CMK (cell line): Measurements from ENCODE around the gene TBC1D24.
"Not testable (repeated sequence)": the region's sequence is repeated elsewhere in the genome, so short reads cannot be mapped to it uniquely, and the experiment has no call there.

ENCODE experiments used
- DNase-seq: peaks from one replicate; pipeline ENCODE4 v3.0.0-alpha.2; 2010; ENCODE audit warnings: low read depth

Gene TBC1D24

GRCh38 chr16:2474877-2475412 is at the start of gene TBC1D24:
TSS of gene TBC1D24 (plus strand) at chr16:2475127. CDS start at chr16:2496149, 21,022 bp downstream.
- no peak for DNase-seq

- no peak for DNase-seq
These were observed 49.0 kb upstream of the TBC1D24 start for GRCh38 chr16:2425825-2426430.

GRCh38 chr16:2426941-2427361 is 48.0 kb upstream of the TBC1D24 start:
- DNase-seq, result no peak

GRCh38 chr16:2427526-2427925 is 47.4 kb upstream of the TBC1D24 start:
- no peak for DNase-seq

GRCh38 chr16:2428051-2428783 is 46.7 kb upstream of the TBC1D24 start:
- DNase-seq, result peak; percentile 24

- DNase-seq, result no peak
These were observed 46.2 kb upstream of the TBC1D24 start for GRCh38 chr16:2428784-2429033.

- DNase-seq, result peak; percentile 81
These were observed 45.7 kb upstream of the TBC1D24 start, which contains the start of gene CCNF for GRCh38 chr16:2429034-2429770. TSS of gene CCNF (plus strand) at chr16:2429447. CDS start at chr16:2429482, 35 bp downstream.

GRCh38 chr16:2429771-2430663 is 44.9 kb upstream of the TBC1D24 start:
- DNase-seq, result no peak

GRCh38 chr16:2432286-2432685 is 42.6 kb upstream of the TBC1D24 start:
- DNase-seq, result no peak

- DNase-seq, result no peak
These were observed 42.0 kb upstream of the TBC1D24 start for GRCh38 chr16:2432801-2433505.

- not testable (repeated sequence) for DNase-seq
These were observed 39.7 kb upstream of the TBC1D24 start for GRCh38 chr16:2435236-2435635.

- DNase-seq, result no peak
These were observed 38.8 kb upstream of the TBC1D24 start for GRCh38 chr16:2436110-2436509.

GRCh38 chr16:2437032-2437790 is 37.7 kb upstream of the TBC1D24 start:
- no peak for DNase-seq

- DNase-seq, result no peak
These were observed 36.8 kb upstream of the TBC1D24 start for GRCh38 chr16:2438121-2438520.

- DNase-seq, result no peak
These were observed 35.3 kb upstream of the TBC1D24 start for GRCh38 chr16:2439598-2439997.

GRCh38 chr16:2441143-2441804 is 33.7 kb upstream of the TBC1D24 start:
- DNase-seq, result not testable (repeated sequence)

GRCh38 chr16:2443555-2443954 is 31.4 kb upstream of the TBC1D24 start:
- no peak for DNase-seq

GRCh38 chr16:2447920-2448583 is 26.9 kb upstream of the TBC1D24 start:
- DNase-seq, result no peak

GRCh38 chr16:2449118-2449517 is 25.8 kb upstream of the TBC1D24 start:
- DNase-seq, result no peak
